Lower leg skin (tissue), 4 donors: ENCODE data around the gene GAB1. TPM values are rescaled to one million over a fixed set of nuclear protein-coding genes. Genes with fewer than 3 reads are reported as not detected.

ENCODE experiments used
- DNase-seq, 2 donors: peaks; one replicate each; pipeline ENCODE4 v3.0.0-alpha.2; 2019; ENCODE audit warnings: low spot score in 2 of 2
- H3K4me3 ChIP-seq: fragments of 200-600 bp; sonication (generic); 2 replicates; pipeline ENCODE4 v1.5.1; 2017; ENCODE audit warnings: mild to moderate bottlenecking, low read depth; ENCODE audit not compliant: poor library complexity, severe bottlenecking
- POLR2A ChIP-seq, 2 donors: fragments of 450-650 bp; IDR thresholded peaks; one replicate each; pipeline ENCODE4 v1.6.1; 2016 to 2017; ENCODE audit warnings: antibody characterized with exemption in 2 of 2, mild to moderate bottlenecking in 1 of 2, moderate library complexity in 1 of 2
- WGBS, 2 donors: methylation state at CpG; one replicate each; pipeline ENCODE4 v1.1.5; 2018; 5-methylcytosine and 5-hydroxymethylcytosine counted together
- intact Hi-C: fragments of 100-400 bp; cut with DNase I; formaldehyde crosslinking; loops from one replicate; pipeline ENCODE4 v1.15.0; 2023; ENCODE audit warnings: low total_unique reads
- total RNA-seq, 4 donors: library from RNA; depleted of rRNA; stranded (reverse); fragments of >200 nt; gene quantifications; one replicate each; pipeline ENCODE4 v1.1.0, GENCODE V29; 2016
- TF ChIP-seq, protein P1 (sequence below), 3 donors: fragments of 450-650 bp; IDR thresholded peaks; one replicate each; pipeline ENCODE4 v1.5.1; 2016; ENCODE audit warnings: antibody characterized with exemption in 3 of 3, mild to moderate bottlenecking in 3 of 3, moderate library complexity in 2 of 3

Gene GAB1
- total RNA-seq, 4 donors from 2014 or later: 25.7 to 42.9 (median 37.3) TPM

- TF ChIP-seq, protein P1, sequence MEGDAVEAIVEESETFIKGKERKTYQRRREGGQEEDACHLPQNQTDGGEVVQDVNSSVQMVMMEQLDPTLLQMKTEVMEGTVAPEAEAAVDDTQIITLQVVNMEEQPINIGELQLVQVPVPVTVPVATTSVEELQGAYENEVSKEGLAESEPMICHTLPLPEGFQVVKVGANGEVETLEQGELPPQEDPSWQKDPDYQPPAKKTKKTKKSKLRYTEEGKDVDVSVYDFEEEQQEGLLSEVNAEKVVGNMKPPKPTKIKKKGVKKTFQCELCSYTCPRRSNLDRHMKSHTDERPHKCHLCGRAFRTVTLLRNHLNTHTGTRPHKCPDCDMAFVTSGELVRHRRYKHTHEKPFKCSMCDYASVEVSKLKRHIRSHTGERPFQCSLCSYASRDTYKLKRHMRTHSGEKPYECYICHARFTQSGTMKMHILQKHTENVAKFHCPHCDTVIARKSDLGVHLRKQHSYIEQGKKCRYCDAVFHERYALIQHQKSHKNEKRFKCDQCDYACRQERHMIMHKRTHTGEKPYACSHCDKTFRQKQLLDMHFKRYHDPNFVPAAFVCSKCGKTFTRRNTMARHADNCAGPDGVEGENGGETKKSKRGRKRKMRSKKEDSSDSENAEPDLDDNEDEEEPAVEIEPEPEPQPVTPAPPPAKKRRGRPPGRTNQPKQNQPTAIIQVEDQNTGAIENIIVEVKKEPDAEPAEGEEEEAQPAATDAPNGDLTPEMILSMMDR (IDR thresholded peaks at IDR 0.05): no peak
- no peak for TF ChIP-seq POLR2A (IDR thresholded peaks at IDR 0.05)
- intact Hi-C loops: no loop called here
- WGBS, 2 donors: 75 to 78% methylated on average over 5 of the region's 5 CpGs
- no peak for DNase-seq
- no peak overlapping the region for H3K4me3 ChIP-seq
Observed at GRCh38 chr4:143399113-143399949, 62.7 kb downstream of the GAB1 start.

- DNase-seq: no peak
- intact Hi-C loops: no loop called here
- WGBS, 2 donors: 80 to 94% methylated on average over 2 of the region's 2 CpGs
- TF ChIP-seq, protein P1 (IDR thresholded peaks at IDR 0.05): no peak
- TF ChIP-seq POLR2A (IDR thresholded peaks at IDR 0.05): no peak
- H3K4me3 ChIP-seq: no peak overlapping the region
Observed at GRCh38 chr4:143400082-143400481, 63.4 kb downstream of the GAB1 start.

DNA sequence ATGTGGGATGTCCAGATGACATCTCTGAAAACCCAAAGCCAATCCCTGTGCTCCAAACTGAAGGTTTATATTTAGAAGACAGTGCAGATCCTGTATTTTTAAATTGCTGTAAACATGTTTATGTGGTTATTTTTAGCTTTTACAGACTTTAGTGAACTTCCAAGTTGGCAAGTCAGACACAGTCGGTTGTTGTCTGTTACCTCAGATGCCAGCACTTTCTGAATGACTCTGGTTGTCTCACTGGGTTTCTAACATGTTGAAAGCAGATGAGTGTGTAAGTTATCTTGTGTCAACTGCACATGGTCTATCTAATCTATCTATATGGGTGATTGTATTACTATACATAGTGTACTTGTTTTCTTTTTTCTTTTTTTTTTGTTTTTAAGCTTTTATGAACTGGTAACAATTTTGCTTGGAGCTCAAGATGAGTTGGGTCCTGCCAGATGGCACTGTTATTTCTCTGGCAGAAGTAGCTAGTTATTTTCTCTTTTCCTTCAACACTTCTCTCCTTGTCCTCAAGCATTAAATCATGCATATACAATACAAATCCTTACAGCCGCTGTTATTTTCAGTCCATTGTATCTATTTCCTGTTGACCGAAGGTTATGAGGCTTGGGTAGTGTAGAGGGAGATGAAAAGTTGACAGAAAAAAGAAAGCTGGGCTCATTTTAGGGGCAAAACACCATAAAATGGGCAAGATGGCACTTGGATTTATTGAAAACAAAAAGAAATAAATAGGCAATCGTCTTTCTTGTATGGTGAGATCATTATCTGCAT lies 66.3 kb downstream of the GAB1 start:
- no peak overlapping the region for H3K4me3 ChIP-seq
- intact Hi-C loops: no loop called here
- TF ChIP-seq, protein P1 (IDR thresholded peaks at IDR 0.05): no peak
- no peak for TF ChIP-seq POLR2A (IDR thresholded peaks at IDR 0.05)
- WGBS, 2 donors: 13 to 17% methylated on average over 4 of the region's 4 CpGs
- no peak for DNase-seq

DNA sequence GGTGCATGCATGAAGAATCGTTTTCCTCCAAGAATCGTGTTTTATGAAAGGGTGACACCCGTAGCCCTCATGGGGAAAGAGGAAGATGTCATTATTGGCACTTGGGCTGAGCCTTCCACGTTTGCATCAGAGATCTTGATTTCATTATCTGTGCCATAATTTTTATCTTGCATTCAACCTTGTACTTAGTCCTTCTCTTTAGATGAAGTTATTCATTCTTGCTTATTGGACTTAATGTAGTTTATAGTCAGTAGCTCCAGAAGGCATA lies 66.8 kb downstream of the GAB1 start:
- 25 to 28% methylated on average over 4 of the region's 4 CpGs for WGBS, 2 donors
- no peak overlapping the region for H3K4me3 ChIP-seq
- intact Hi-C loops: no loop called here
- no peak for TF ChIP-seq POLR2A (IDR thresholded peaks at IDR 0.05)
- TF ChIP-seq, protein P1 (IDR thresholded peaks at IDR 0.05): no peak
- DNase-seq: no peak

DNA sequence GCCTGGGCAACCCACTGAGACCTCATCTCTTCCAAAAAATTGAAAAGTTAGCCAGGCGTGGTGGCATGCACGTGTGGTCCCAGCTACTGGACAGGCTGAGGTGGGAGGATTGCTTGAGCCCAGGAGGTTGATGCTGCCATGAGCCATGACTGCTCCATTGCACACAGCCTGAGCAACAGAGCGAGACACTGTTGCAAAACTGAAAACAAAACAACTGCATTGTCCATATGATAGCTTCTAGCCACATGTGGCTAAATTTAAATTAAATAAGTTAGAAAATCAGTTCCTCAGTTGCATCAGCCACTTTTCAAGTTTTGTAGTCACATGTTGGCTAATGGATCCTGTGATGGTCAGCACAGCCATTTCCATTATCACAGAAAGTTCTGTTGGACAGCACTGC lies 67.9 kb downstream of the GAB1 start:
- H3K4me3 ChIP-seq: no peak overlapping the region
- TF ChIP-seq, protein P1 (IDR thresholded peaks at IDR 0.05): no peak
- no peak for TF ChIP-seq POLR2A (IDR thresholded peaks at IDR 0.05)
- 87 to 92% methylated on average over 3 of the region's 3 CpGs for WGBS, 2 donors
- DNase-seq: no peak
- intact Hi-C loops: no loop called here
